ENCODE data around the gene RFTN1. TPM values are rescaled to one million over a fixed set of nuclear protein-coding genes. Genes with fewer than 3 reads are reported as not detected.

The RFTN1 gene
- total RNA-seq, 1 donor from 2014 or later: 34.7 TPM

GRCh38 chr3:16474216-16474615 lies 39.3 kb downstream of the RFTN1 start:
- TF ChIP-seq CTCF (conservative IDR thresholded peaks at IDR 0.05; ENCODE audit: low read depth, low read length): no peak
- DNase-seq (ENCODE audit: low read depth): no peak

GRCh38 chr3:16472593-16472992 lies 40.9 kb downstream of the RFTN1 start:
- no peak for TF ChIP-seq CTCF (conservative IDR thresholded peaks at IDR 0.05; ENCODE audit: low read depth, low read length)
- no peak overlapping the region for H3K4me3 ChIP-seq (ENCODE audit: low read depth, low read length)
- DNase-seq (ENCODE audit: low read depth): no peak

More at GRCh38 chr3:16474216-16474615, 39.3 kb downstream of the RFTN1 start:
- H3K4me3 ChIP-seq (ENCODE audit: low read depth, low read length): no peak overlapping the region

GRCh38 chr3:16471897-16472296 lies 41.6 kb downstream of the RFTN1 start:
- no peak overlapping the region for H3K4me3 ChIP-seq (ENCODE audit: low read depth, low read length)
- DNase-seq (ENCODE audit: low read depth): no peak
- no peak for TF ChIP-seq CTCF (conservative IDR thresholded peaks at IDR 0.05; ENCODE audit: low read depth, low read length)

- no peak overlapping the region for H3K4me3 ChIP-seq (ENCODE audit: low read depth, low read length)
- TF ChIP-seq CTCF (conservative IDR thresholded peaks at IDR 0.05; ENCODE audit: low read depth, low read length): no peak
- DNase-seq (ENCODE audit: low read depth): no peak
Measured at GRCh38 chr3:16470590-16470989, 42.9 kb downstream of the RFTN1 start.

- no peak overlapping the region for H3K4me3 ChIP-seq (ENCODE audit: low read depth, low read length)
- no peak for TF ChIP-seq CTCF (conservative IDR thresholded peaks at IDR 0.05; ENCODE audit: low read depth, low read length)
- no peak for DNase-seq (ENCODE audit: low read depth)
Measured at GRCh38 chr3:16468336-16469098, 45.0 kb downstream of the RFTN1 start.

GRCh38 chr3:16468002-16468335 lies 45.5 kb downstream of the RFTN1 start:
- no peak for TF ChIP-seq CTCF (conservative IDR thresholded peaks at IDR 0.05; ENCODE audit: low read depth, low read length)
- no peak overlapping the region for H3K4me3 ChIP-seq (ENCODE audit: low read depth, low read length)
- DNase-seq (ENCODE audit: low read depth): no peak

- no peak for TF ChIP-seq CTCF (conservative IDR thresholded peaks at IDR 0.05; ENCODE audit: low read depth, low read length)
- no peak overlapping the region for H3K4me3 ChIP-seq (ENCODE audit: low read depth, low read length)
- no peak for DNase-seq (ENCODE audit: low read depth)
Measured at GRCh38 chr3:16467393-16467792, 46.1 kb downstream of the RFTN1 start.

Measured in epithelial cell of proximal tubule (primary cell).